ENCODE measurements around the gene DDX28. TPM values are rescaled to one million over a fixed set of nuclear protein-coding genes. Genes with fewer than 3 reads are reported as not detected.
A peak's percentile ranks its signal among the peaks of the same experiment; 100 is the strongest.
"Not testable (repeated sequence)": the region's sequence is repeated elsewhere in the genome, so short reads cannot be mapped to it uniquely, and the experiment has no call there.

Gene DDX28
- total RNA-seq, 1 donor = 9.9 TPM

GRCh38 chr16:67996666-67997065, 26.4 kb downstream of the DDX28 start:
- TF ChIP-seq CTCF (IDR thresholded peaks at IDR 0.05; ENCODE audit: insufficient read depth, low read length) = no peak
- no peak overlapping the region for H3K4me3 ChIP-seq (ENCODE audit: low read depth, low read length)
- no peak for DNase-seq (ENCODE audit: low read depth)

GRCh38 chr16:67995423-67995822, 27.6 kb downstream of the DDX28 start:
- no peak for DNase-seq (ENCODE audit: low read depth)
- TF ChIP-seq CTCF (IDR thresholded peaks at IDR 0.05; ENCODE audit: insufficient read depth, low read length) = no peak
- no peak overlapping the region for H3K4me3 ChIP-seq (ENCODE audit: low read depth, low read length)

- not testable (repeated sequence) for DNase-seq (ENCODE audit: low read depth); H3K4me3 ChIP-seq (ENCODE audit: low read depth, low read length)
These were observed 29.0 kb downstream of the DDX28 start for GRCh38 chr16:67994040-67994408.

- DNase-seq (ENCODE audit: low read depth) = peak; percentile 59
- peak overlapping the region; percentile 40 for H3K4me3 ChIP-seq (ENCODE audit: low read depth, low read length)
- TF ChIP-seq CTCF (IDR thresholded peaks at IDR 0.05; ENCODE audit: insufficient read depth, low read length) = peak; percentile 86
These were observed 29.6 kb downstream of the DDX28 start for GRCh38 chr16:67993207-67994039.

- no peak for DNase-seq (ENCODE audit: low read depth)
- TF ChIP-seq CTCF (IDR thresholded peaks at IDR 0.05; ENCODE audit: insufficient read depth, low read length) = no peak
These were observed 30.3 kb downstream of the DDX28 start for GRCh38 chr16:67992661-67993206.

GRCh38 chr16:67990018-67990386, 33.0 kb downstream of the DDX28 start:
- no peak for DNase-seq (ENCODE audit: low read depth)
- TF ChIP-seq CTCF (IDR thresholded peaks at IDR 0.05; ENCODE audit: insufficient read depth, low read length) = no peak
- no peak overlapping the region for H3K4me3 ChIP-seq (ENCODE audit: low read depth, low read length)

More at GRCh38 chr16:67992661-67993206, 30.3 kb downstream of the DDX28 start:
- H3K4me3 ChIP-seq (ENCODE audit: low read depth, low read length) = no peak overlapping the region

GRCh38 chr16:67989322-67990017, 33.6 kb downstream of the DDX28 start:
- DNase-seq (ENCODE audit: low read depth) = no peak
- no peak for TF ChIP-seq CTCF (IDR thresholded peaks at IDR 0.05; ENCODE audit: insufficient read depth, low read length)
- no peak overlapping the region for H3K4me3 ChIP-seq (ENCODE audit: low read depth, low read length)
